Tibial artery (tissue), 4 donors: ENCODE results near the gene CHSY3.

Experiments
- DNase-seq, 2 donors: peaks; one replicate each; pipeline ENCODE4 v3.0.0-alpha.2; 2019
- H3K27ac ChIP-seq, 2 donors: fragments of 200-600 bp; sonication (generic) in 1 of 2; 1 replicate in 1 of 2; 2 replicates in 1 of 2; pipeline ENCODE4 v1.5.1; 2018 to 2019; ENCODE audit warnings: mild to moderate bottlenecking in 1 of 2
- H3K27me3 ChIP-seq, 2 donors: fragments of 200-600 bp; sonication (generic) in 1 of 2; one replicate each; pipeline versions ENCODE4 v1.5.1 to v1.6.0; 2016 to 2019
- H3K36me3 ChIP-seq, 3 donors: fragments of 200-600 bp; sonication (generic) in 2 of 3; one replicate each; pipeline ENCODE4 v1.5.1; 2016 to 2019; ENCODE audit warnings: mild to moderate bottlenecking in 2 of 3
- H3K4me1 ChIP-seq, 4 donors: fragments of 200-600 bp; sonication (generic) in 2 of 4; 1 replicate in 3 of 4; 2 replicates in 1 of 4; pipeline ENCODE4 v1.5.1; 2016 to 2019
- H3K4me3 ChIP-seq, 2 donors: fragments of 200-600 bp; sonication (generic) in 1 of 2; 1 replicate in 1 of 2; 2 replicates in 1 of 2; pipeline ENCODE4 v1.5.1; 2018 to 2019; ENCODE audit warnings: mild to moderate bottlenecking in 2 of 2
- H3K9me3 ChIP-seq, 3 donors: fragments of 200-600 bp; sonication (generic) in 1 of 3; one replicate each; pipeline ENCODE4 v1.5.1; 2016 to 2019
- CTCF ChIP-seq, 2 experiments: fragments of 200-600 bp in 1 of 2; fragments of 450-650 bp in 1 of 2; IDR thresholded peaks; one replicate each; pipeline ENCODE4 v1.5.1; 2017 to 2019; ENCODE audit warnings: antibody characterized with exemption in 2 of 2, mild to moderate bottlenecking in 1 of 2, moderate library complexity in 1 of 2
- intact Hi-C: fragments of 100-400 bp; cut with DNase I; formaldehyde crosslinking; loops from one replicate; pipeline ENCODE4 v1.15.0; 2023; ENCODE audit warnings: low total_unique reads

CHSY3 gene

GRCh38 chr5:130126746-130127145, 222.5 kb downstream of the CHSY3 start:
- Histone ChIP-seq H3K27ac (peak overlapping the region in 1 of 2 donors; percentile 35), H3K27me3 (no peaks in the 10 kb centered on the region), H3K9me3 (no peaks in the 10 kb centered on the region), H3K4me1 (peaks cover 0 to 33% (median 0%) of the 10 kb centered on the region in 4 donors), H3K4me3 (no peak overlapping the region), H3K36me3 (no peaks in the 10 kb centered on the region)
- intact Hi-C loops = no loop called here
- no peak for TF ChIP-seq CTCF (IDR thresholded peaks at IDR 0.05)
- DNase-seq = no peak

GRCh38 chr5:130135506-130135905, 231.2 kb downstream of the CHSY3 start:
- H3K27me3 ChIP-seq = no peaks in the 10 kb centered on the region
- peak overlapping the region; percentile 81 for H3K27ac ChIP-seq
- intact Hi-C loops = loop anchor here (5.0 kb wide), 1 partner anchor 873 kb away; no protein-coding TSS in a partner anchor
- no peak for DNase-seq
- no peaks in the 10 kb centered on the region for H3K36me3 ChIP-seq
- no peak for TF ChIP-seq CTCF (IDR thresholded peaks at IDR 0.05)
- peaks cover 0 to 59% (median 28%) of the 10 kb centered on the region in 4 donors for H3K4me1 ChIP-seq
- H3K9me3 ChIP-seq = no peaks in the 10 kb centered on the region
- no peak overlapping the region for H3K4me3 ChIP-seq

GRCh38 chr5:130136300-130136699, 232.0 kb downstream of the CHSY3 start:
- intact Hi-C loops = loop anchor here (5.0 kb wide), 1 partner anchor 874 kb away; no protein-coding TSS in a partner anchor
- Histone ChIP-seq H3K9me3 (no peaks in the 10 kb centered on the region), H3K36me3 (no peaks in the 10 kb centered on the region), H3K27me3 (no peaks in the 10 kb centered on the region), H3K27ac (peak overlapping the region; percentile 81), H3K4me1 (peaks cover 0 to 59% (median 28%) of the 10 kb centered on the region in 4 donors), H3K4me3 (no peak overlapping the region)
- no peak for TF ChIP-seq CTCF (IDR thresholded peaks at IDR 0.05)
- no peak for DNase-seq

DNA sequence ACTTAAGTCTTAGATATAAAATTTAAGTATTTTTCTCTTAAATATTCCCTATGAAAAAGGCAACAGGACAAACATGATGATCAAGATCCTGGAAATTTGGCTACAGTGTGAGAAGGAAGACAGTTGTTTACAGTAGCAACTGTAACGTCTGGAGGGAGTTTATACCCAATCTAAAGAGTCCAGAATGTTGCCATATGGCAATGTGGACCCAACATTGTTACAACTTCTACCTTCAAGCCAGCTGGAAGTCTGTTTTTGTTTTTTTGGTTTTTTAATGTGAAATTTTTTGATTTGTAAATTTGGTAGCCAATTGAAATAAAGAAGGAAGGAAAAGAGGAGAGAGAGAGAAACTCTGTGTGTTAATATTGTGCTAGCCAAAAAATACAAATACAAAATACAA, 233.4 kb downstream of the CHSY3 start:
- Histone ChIP-seq H3K4me3 (peak overlapping the region in 1 of 2 donors; percentile 10), H3K27me3 (no peaks in the 10 kb centered on the region), H3K27ac (peak overlapping the region; percentile 81), H3K36me3 (no peaks in the 10 kb centered on the region), H3K9me3 (no peaks in the 10 kb centered on the region), H3K4me1 (peaks cover 0 to 59% (median 28%) of the 10 kb centered on the region in 4 donors)
- DNase-seq = no peak
- intact Hi-C loops = loop anchor here (5.0 kb wide), 1 partner anchor 875 kb away; no protein-coding TSS in a partner anchor
- no peak for TF ChIP-seq CTCF (IDR thresholded peaks at IDR 0.05)

DNA sequence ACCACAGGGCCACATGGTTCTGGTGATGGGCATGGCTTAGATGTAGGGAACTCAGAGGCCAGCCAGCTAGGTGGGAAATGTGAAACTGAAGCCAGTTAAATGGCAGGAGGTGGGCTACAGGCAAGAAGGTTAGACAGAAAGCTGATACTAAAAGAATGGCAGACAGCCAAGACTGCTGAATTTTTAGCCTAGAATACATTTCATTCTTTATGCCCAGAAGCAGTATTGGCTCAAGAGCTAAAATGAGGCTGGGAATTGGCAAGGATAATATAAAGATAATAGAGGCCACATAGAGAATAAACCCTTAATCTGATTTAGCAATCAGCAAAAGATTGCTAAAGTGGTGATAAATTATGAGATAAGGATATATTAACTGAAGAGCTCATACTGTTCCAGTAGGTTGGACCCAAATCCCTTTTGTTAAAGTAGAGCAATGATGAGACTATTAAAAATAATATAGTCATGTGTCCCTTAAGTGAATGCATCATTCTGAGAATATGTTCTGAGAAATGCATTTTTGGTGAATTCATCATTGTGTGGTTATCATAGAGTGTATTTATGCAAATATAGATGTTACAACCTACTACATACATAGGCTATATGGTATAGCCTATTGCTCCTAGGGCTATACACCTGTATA, 234.3 kb downstream of the CHSY3 start:
- peak overlapping the region in 1 of 2 donors; percentile 10 for H3K4me3 ChIP-seq
- H3K36me3 ChIP-seq = no peaks in the 10 kb centered on the region
- DNase-seq = no peak
- H3K27ac ChIP-seq = peak overlapping the region; percentile 81
- no peaks in the 10 kb centered on the region for H3K9me3 ChIP-seq
- no peak for TF ChIP-seq CTCF (IDR thresholded peaks at IDR 0.05)
- intact Hi-C loops = loop anchor here (5.0 kb wide), 1 partner anchor 876 kb away; no protein-coding TSS in a partner anchor
- H3K4me1 ChIP-seq = peaks cover 0 to 59% (median 28%) of the 10 kb centered on the region in 4 donors
- H3K27me3 ChIP-seq = no peaks in the 10 kb centered on the region
